Measurements from ENCODE around the gene PAPSS1.
"Not testable (repeated sequence)": the region's sequence is repeated elsewhere in the genome, so short reads cannot be mapped to it uniquely, and the experiment has no call there.

The PAPSS1 gene

GRCh38 chr4:107725281-107725859, 5.3 kb upstream of the PAPSS1 start:
- DNase-seq = peak; percentile 53

- DNase-seq = not testable (repeated sequence)
Observed at GRCh38 chr4:107723331-107723730, 3.3 kb upstream of the PAPSS1 start.

GRCh38 chr4:107721436-107722100, 1.5 kb upstream of the PAPSS1 start:
- no peak for DNase-seq

- peak; percentile 7 for DNase-seq
Observed at GRCh38 chr4:107719207-107719921, 670 bp downstream of the PAPSS1 start.

- no peak for DNase-seq
Observed at GRCh38 chr4:107718351-107718965, 1.6 kb downstream of the PAPSS1 start.

- no peak for DNase-seq
Observed at GRCh38 chr4:107714256-107714655, 5.8 kb downstream of the PAPSS1 start.

GRCh38 chr4:107712236-107712635, 7.8 kb downstream of the PAPSS1 start:
- no peak for DNase-seq

GRCh38 chr4:107711831-107712230, 8.2 kb downstream of the PAPSS1 start:
- no peak for DNase-seq

GRCh38 chr4:107710493-107711459, 9.3 kb downstream of the PAPSS1 start:
- DNase-seq = no peak

- peak; percentile 33 for DNase-seq
Observed at GRCh38 chr4:107709916-107710315, 10.1 kb downstream of the PAPSS1 start.

- DNase-seq = no peak
Observed at GRCh38 chr4:107708225-107708624, 11.8 kb downstream of the PAPSS1 start.

GRCh38 chr4:107705742-107706556, 14.1 kb downstream of the PAPSS1 start:
- DNase-seq = no peak

GRCh38 chr4:107701565-107701964, 18.5 kb downstream of the PAPSS1 start:
- no peak for DNase-seq

- DNase-seq = no peak
Observed at GRCh38 chr4:107699466-107700206, 20.4 kb downstream of the PAPSS1 start.

GRCh38 chr4:107696187-107696586, 23.8 kb downstream of the PAPSS1 start:
- not testable (repeated sequence) for DNase-seq

- no peak for DNase-seq
Observed at GRCh38 chr4:107693132-107693531, 26.9 kb downstream of the PAPSS1 start.

GRCh38 chr4:107692202-107692601, 27.8 kb downstream of the PAPSS1 start:
- DNase-seq = no peak

GRCh38 chr4:107691378-107691777, 28.7 kb downstream of the PAPSS1 start:
- DNase-seq = no peak

GRCh38 chr4:107689912-107690587, 30.0 kb downstream of the PAPSS1 start:
- DNase-seq = peak; percentile 73

GRCh38 chr4:107688421-107688820, 31.6 kb downstream of the PAPSS1 start:
- DNase-seq = no peak

Data from HCEC 1CT (cell line).